IPS DF 4.7 (cell line): ENCODE data around the gene TNS1.
"Not testable (repeated sequence)": the region's sequence is repeated elsewhere in the genome, so short reads cannot be mapped to it uniquely, and the experiment has no call there.

Experiments
- DNase-seq: peaks from one replicate; pipeline ENCODE4 v3.0.0-alpha.2; 2013; ENCODE audit warnings: low spot score; ENCODE audit errors: extremely low read depth

The TNS1 gene

GRCh38 chr2:217818293-217818850 lies 184.4 kb downstream of the TNS1 start:
- DNase-seq = no peak

GRCh38 chr2:217817466-217818292 lies 185.1 kb downstream of the TNS1 start:
- DNase-seq = no peak

GRCh38 chr2:217816396-217816869 lies 186.4 kb downstream of the TNS1 start:
- no peak for DNase-seq

- no peak for DNase-seq
Observed at GRCh38 chr2:217813828-217814227, 189.0 kb downstream of the TNS1 start.

GRCh38 chr2:217812170-217812569 lies 190.6 kb downstream of the TNS1 start:
- no peak for DNase-seq

GRCh38 chr2:217810260-217810659 lies 192.5 kb downstream of the TNS1 start:
- no peak for DNase-seq

- no peak for DNase-seq
Observed at GRCh38 chr2:217809736-217810135, 193.1 kb downstream of the TNS1 start.

- DNase-seq = not testable (repeated sequence)
Observed at GRCh38 chr2:217808967-217809366, 193.8 kb downstream of the TNS1 start.

GRCh38 chr2:217808326-217808725 lies 194.5 kb downstream of the TNS1 start:
- no peak for DNase-seq

- DNase-seq = no peak
Observed at GRCh38 chr2:217807753-217808152, 195.0 kb downstream of the TNS1 start.

- DNase-seq = no peak
Observed at GRCh38 chr2:217807025-217807424, 195.8 kb downstream of the TNS1 start.

GRCh38 chr2:217806482-217806765 lies 196.4 kb downstream of the TNS1 start:
- DNase-seq = no peak

- no peak for DNase-seq
Observed at GRCh38 chr2:217805668-217806481, 196.9 kb downstream of the TNS1 start.

- DNase-seq = no peak
Observed at GRCh38 chr2:217804791-217805667, 197.8 kb downstream of the TNS1 start.

- no peak for DNase-seq
Observed at GRCh38 chr2:217804338-217804737, 198.5 kb downstream of the TNS1 start.

- no peak for DNase-seq
Observed at GRCh38 chr2:217803653-217803960, 199.2 kb downstream of the TNS1 start.

- DNase-seq = no peak
Observed at GRCh38 chr2:217802876-217803652, 199.7 kb downstream of the TNS1 start.

GRCh38 chr2:217802266-217802665 lies 200.5 kb downstream of the TNS1 start:
- DNase-seq = no peak

GRCh38 chr2:217801711-217802110 lies 201.1 kb downstream of the TNS1 start:
- no peak for DNase-seq

- DNase-seq = no peak
Observed at GRCh38 chr2:217801115-217801531, 201.7 kb downstream of the TNS1 start.
